HAP-1 (cell line): ENCODE measurements around the gene PODXL.
A peak's percentile ranks its signal among the peaks of the same experiment; 100 is the strongest.
"Not testable (repeated sequence)": the region's sequence is repeated elsewhere in the genome, so short reads cannot be mapped to it uniquely, and the experiment has no call there.

Experiments used
- DNase-seq, 2 experiments: peaks; one replicate each; pipeline ENCODE4 v3.0.0-alpha.2; 2016 to 2020; ENCODE audit warnings: low spot score in 2 of 2
- H3K27me3 ChIP-seq: fragments of 250-450 bp; sonication (Bioruptor Pico); 2 replicates; pipeline ENCODE4 v1.5.1; 2020; ENCODE audit warnings: low read depth, mild to moderate bottlenecking, moderate library complexity
- H3K36me3 ChIP-seq: fragments of 250-450 bp; sonication (Bioruptor Pico); replicated peaks from 2 replicates; pipeline ENCODE4 v1.5.1; 2020; ENCODE audit warnings: mild to moderate bottlenecking
- H3K4me1 ChIP-seq: fragments of 250-450 bp; sonication (Bioruptor Pico); 2 replicates; pipeline ENCODE4 v1.5.1; 2020; ENCODE audit warnings: mild to moderate bottlenecking
- H3K4me3 ChIP-seq: fragments of 250-450 bp; sonication (Bioruptor Pico); 2 replicates; pipeline ENCODE4 v1.5.1; 2020; ENCODE audit warnings: mild to moderate bottlenecking, moderate library complexity
- H3K9me3 ChIP-seq: fragments of 250-450 bp; sonication (Bioruptor Pico); 2 replicates; pipeline ENCODE4 v1.5.1; 2020; ENCODE audit warnings: mild to moderate bottlenecking, moderate library complexity
- in situ Hi-C: fragments of 300-500 bp; cut with MboI; formaldehyde crosslinking; loops from 3 replicates; pipeline ENCODE4 v1.14.3; 2020; ENCODE audit warnings: low sequenced_read_pairs, inconsistent platforms, mixed read lengths

PODXL gene

DNA sequence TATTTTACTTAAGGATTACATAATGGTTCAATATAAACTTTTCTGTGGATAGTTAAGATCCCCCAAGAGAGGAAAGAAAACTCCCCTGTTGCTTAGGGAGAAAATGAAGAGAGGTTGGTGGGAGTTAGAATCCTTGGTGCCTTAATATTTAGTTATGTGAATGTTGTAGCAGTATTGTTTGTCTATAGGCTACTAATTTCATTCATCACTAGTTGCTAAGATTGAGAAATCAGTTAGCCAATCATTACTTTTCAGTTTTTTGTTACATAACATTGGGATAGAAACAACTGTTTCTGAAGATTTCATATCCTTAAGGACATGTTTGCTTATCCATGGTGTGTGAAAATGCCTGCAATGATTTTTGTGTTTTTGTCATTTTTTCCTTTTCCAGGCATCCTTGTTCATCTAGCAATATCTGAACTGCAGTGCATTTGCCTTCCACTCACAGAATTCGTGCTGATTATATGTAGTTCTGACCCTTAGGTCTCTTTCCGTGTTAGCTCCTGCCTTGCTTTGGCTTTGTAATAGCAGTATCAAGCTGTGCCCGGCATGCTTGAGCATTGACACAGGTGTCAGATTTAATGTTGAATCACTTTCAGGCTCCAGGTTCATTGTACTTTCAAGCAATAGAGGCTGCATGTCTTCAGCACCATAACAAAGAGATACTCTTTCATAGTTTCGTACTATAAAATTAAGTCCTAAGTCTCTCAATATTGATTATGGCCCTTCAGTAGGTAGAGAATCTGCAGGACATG lies 85.0 kb downstream of the PODXL start:
- in situ Hi-C loops, result no loop called here
- peaks cover 32% of the 10 kb centered on the region for H3K36me3 ChIP-seq
- H3K4me3 ChIP-seq, result no peak overlapping the region
- H3K27me3 ChIP-seq, result no peaks in the 10 kb centered on the region
- H3K4me1 ChIP-seq, result peaks cover 8% of the 10 kb centered on the region
- no peaks in the 10 kb centered on the region for H3K9me3 ChIP-seq
- no peak for DNase-seq

DNA sequence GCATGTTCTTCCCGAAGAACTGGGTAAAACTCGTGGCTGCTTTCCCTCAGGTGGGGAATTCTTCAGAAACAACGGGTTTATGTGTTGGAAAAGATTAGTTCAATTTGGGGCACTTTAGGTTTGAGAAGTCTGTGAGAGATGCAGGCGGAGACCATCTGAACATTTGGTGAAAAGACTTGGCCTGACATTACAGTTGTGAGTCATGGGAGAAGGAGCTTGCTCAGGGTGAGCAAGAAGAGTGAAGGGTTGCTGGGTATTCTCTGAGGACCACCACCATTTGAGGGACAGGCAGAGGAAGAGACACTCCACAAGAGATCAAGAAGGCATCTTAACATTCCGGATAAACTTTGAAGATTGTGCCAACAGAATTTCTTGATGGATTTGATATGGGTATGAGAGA lies 88.6 kb downstream of the PODXL start:
- H3K36me3 ChIP-seq, result peaks cover 31% of the 10 kb centered on the region
- no peak overlapping the region for H3K4me3 ChIP-seq
- no peaks in the 10 kb centered on the region for H3K27me3 ChIP-seq
- in situ Hi-C loops, result no loop called here
- DNase-seq, result no peak
- H3K9me3 ChIP-seq, result no peaks in the 10 kb centered on the region
- peaks cover 10% of the 10 kb centered on the region for H3K4me1 ChIP-seq

DNA sequence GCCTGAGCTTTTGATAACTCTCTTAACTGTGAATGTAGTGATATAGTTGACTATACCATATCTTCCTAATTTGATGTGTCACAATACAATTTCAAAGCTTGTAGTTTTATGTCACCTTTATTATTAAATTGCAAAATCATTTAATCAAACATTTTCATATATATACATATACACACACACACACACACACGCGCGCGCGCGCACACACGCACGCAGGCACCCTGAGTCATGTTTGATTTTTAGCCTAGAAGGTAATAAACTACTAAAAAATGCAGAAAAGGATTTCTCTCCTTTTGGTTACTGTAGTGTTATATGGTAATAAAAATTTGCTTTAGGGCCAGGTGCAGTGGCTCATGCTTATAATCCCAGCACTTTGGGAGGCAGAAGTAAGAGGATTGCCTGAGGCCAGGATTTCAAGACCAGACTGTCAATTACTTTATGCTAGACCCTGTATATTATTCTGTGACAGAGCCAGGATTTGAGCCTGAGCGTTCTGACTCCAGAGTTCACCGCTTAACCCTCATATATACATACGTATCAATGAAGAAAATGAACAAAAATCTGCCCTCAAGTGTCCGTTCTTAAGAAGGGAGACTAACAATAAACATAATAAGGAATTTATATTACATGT lies 89.6 kb downstream of the PODXL start:
- peak; percentile 60 to 82 for DNase-seq
- peaks cover 10% of the 10 kb centered on the region for H3K4me1 ChIP-seq
- in situ Hi-C loops, result no loop called here

GRCh38 chr7:131462715-131463114 lies 93.7 kb downstream of the PODXL start:
- peaks cover 13% of the 10 kb centered on the region; the same call in 1 of the 2 replicates for H3K36me3 ChIP-seq
- H3K4me3 ChIP-seq, in situ Hi-C loops, H3K4me1 ChIP-seq, DNase-seq, H3K27me3 ChIP-seq, H3K9me3 ChIP-seq: not testable (repeated sequence)

More for the DNA sequence above, 89.6 kb downstream of the PODXL start:
- peaks cover 29% of the 10 kb centered on the region for H3K36me3 ChIP-seq
- H3K4me3 ChIP-seq, result no peak overlapping the region
- no peaks in the 10 kb centered on the region for H3K9me3 ChIP-seq
- no peaks in the 10 kb centered on the region for H3K27me3 ChIP-seq

DNA sequence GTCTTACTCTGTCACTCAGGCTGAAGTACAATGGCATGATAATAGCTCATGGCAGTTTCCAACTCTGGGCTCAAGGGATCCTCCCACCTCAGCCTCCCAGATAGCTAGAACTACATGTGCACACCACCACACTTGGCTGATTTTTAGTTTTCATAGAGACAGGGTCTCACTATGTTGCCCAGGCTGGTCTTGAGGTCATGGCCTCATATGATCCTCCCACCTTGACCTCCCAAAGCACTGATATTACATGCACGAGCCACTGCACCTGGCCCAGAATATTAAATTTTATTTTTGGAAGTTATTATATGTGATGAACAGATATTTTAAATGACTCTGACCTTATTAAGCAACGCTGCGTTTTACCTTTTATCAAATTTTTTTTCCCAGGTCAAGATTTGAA lies 94.4 kb downstream of the PODXL start:
- Histone ChIP-seq H3K9me3 (no peaks in the 10 kb centered on the region), H3K27me3 (no peaks in the 10 kb centered on the region), H3K4me1 (peaks cover 5% of the 10 kb centered on the region), H3K36me3 (peaks cover 9% of the 10 kb centered on the region; the same call in 1 of the 2 replicates), H3K4me3 (no peak overlapping the region)
- DNase-seq, result no peak
- in situ Hi-C loops, result no loop called here

- in situ Hi-C loops, result no loop called here
- Histone ChIP-seq H3K4me3 (no peak overlapping the region), H3K27me3 (no peaks in the 10 kb centered on the region), H3K4me1 (no peaks in the 10 kb centered on the region), H3K36me3 (peaks cover 4% of the 10 kb centered on the region; the same call in 1 of the 2 replicates), H3K9me3 (no peaks in the 10 kb centered on the region)
- DNase-seq, result no peak
These were observed 97.2 kb downstream of the PODXL start for GRCh38 chr7:131459256-131459655.

GRCh38 chr7:131456338-131456737 lies 100.1 kb downstream of the PODXL start:
- Histone ChIP-seq H3K4me3 (no peak overlapping the region), H3K4me1 (no peaks in the 10 kb centered on the region), H3K36me3 (peaks cover 4% of the 10 kb centered on the region; the same call in 1 of the 2 replicates), H3K27me3 (no peaks in the 10 kb centered on the region), H3K9me3 (no peaks in the 10 kb centered on the region)
- in situ Hi-C loops, result no loop called here
- no peak for DNase-seq

- Histone ChIP-seq H3K4me1 (no peaks in the 10 kb centered on the region), H3K27me3 (no peaks in the 10 kb centered on the region), H3K36me3 (peaks cover 4% of the 10 kb centered on the region; the same call in 1 of the 2 replicates), H3K4me3 (no peak overlapping the region), H3K9me3 (no peaks in the 10 kb centered on the region)
- DNase-seq, result no peak
- in situ Hi-C loops, result no loop called here
These were observed 100.9 kb downstream of the PODXL start for GRCh38 chr7:131455546-131455945.

DNA sequence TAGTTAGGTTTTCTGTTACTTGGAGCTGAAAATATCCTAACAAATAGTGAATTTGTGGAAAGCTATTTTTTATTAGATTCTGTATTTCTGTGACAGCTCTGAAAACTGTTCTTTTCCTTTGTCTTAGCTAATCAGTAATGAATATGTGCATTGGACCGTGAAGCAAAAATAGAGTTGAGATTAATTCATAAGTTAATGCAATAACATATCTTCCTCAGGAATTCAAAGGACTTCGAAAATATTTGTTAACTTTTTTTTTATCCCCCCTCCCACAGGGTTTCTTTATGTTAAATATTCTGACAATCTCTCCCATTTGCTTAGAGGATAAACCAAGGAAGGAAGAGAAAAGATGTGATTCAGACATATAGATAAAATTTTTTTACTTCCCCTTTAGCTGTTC lies 101.4 kb downstream of the PODXL start:
- DNase-seq, result no peak
- no peaks in the 10 kb centered on the region for H3K4me1 ChIP-seq
- H3K9me3 ChIP-seq, result no peaks in the 10 kb centered on the region
- H3K36me3 ChIP-seq, result peaks cover 4% of the 10 kb centered on the region; the same call in 1 of the 2 replicates
- in situ Hi-C loops, result no loop called here
- H3K4me3 ChIP-seq, result no peak overlapping the region
- H3K27me3 ChIP-seq, result no peaks in the 10 kb centered on the region

- no peaks in the 10 kb centered on the region for H3K4me1 ChIP-seq
These were observed 101.9 kb downstream of the PODXL start for GRCh38 chr7:131454498-131454897.

More at GRCh38 chr7:131454498-131454897, 101.9 kb downstream of the PODXL start:
- no peak for DNase-seq
- H3K4me3 ChIP-seq, result no peak overlapping the region
- H3K27me3 ChIP-seq, result no peaks in the 10 kb centered on the region
- H3K36me3 ChIP-seq, result peaks cover 4% of the 10 kb centered on the region; the same call in 1 of the 2 replicates
- in situ Hi-C loops, result no loop called here
- H3K9me3 ChIP-seq, result no peaks in the 10 kb centered on the region
